BJ (cell line): Measurements from ENCODE around the gene STT3A. TPM values are rescaled to one million over a fixed set of nuclear protein-coding genes. Genes with fewer than 3 reads are reported as not detected.

Experiments
- CTCF ChIA-PET: fragments of 350-600 bp; formaldehyde crosslinking; extraction: SDS; loops from one replicate; lab custom pipeline; 2021; ENCODE audit warnings: antibody characterized with exemption, inconsistent platforms; lab: Yijun Ruan, JAX
- POLR2A ChIA-PET: fragments of 300-600 bp; sonication (Branson Sonifier 250); formaldehyde crosslinking; extraction: SDS; loops from one replicate; lab custom pipeline; 2021; ENCODE audit warnings: antibody characterized with exemption; lab: Charles Lee
- DNase-seq: peaks from one replicate; pipeline ENCODE4 v3.0.0-alpha.2; 2011; ENCODE audit warnings: low read depth
- H3K27me3 ChIP-seq: 2 replicates; pipeline ENCODE4 v1.6.0; 2011; ENCODE audit warnings: low read length; ENCODE audit not compliant: control insufficient read depth, insufficient read depth
- H3K36me3 ChIP-seq: 2 replicates; pipeline ENCODE4 v1.5.1; 2011; ENCODE audit warnings: low read length; ENCODE audit not compliant: control insufficient read depth, insufficient read depth
- H3K4me3 ChIP-seq: 2 replicates; pipeline ENCODE4 v1.5.1; 2011; ENCODE audit warnings: low read depth, mild to moderate bottlenecking, control low read depth, low read length
- polyA plus RNA-seq: library from polyadenylated mRNA; depleted of rRNA; stranded (reverse); fragments of >200 nt; gene quantifications from 2 replicates; pipeline ENCODE4 v1.2.3, GENCODE V29; 2011
- TF ChIP-seq, protein P1 (sequence below): IDR thresholded peaks from 2 replicates; pipeline ENCODE4 v1.5.1; 2011; ENCODE audit warnings: low read depth, mild to moderate bottlenecking, control low read depth, inconsistent platforms, low read length, moderate library complexity; ENCODE audit not compliant: insufficient read depth

STT3A gene
- polyA plus RNA-seq, 1 experiment: 363 TPM

DNA sequence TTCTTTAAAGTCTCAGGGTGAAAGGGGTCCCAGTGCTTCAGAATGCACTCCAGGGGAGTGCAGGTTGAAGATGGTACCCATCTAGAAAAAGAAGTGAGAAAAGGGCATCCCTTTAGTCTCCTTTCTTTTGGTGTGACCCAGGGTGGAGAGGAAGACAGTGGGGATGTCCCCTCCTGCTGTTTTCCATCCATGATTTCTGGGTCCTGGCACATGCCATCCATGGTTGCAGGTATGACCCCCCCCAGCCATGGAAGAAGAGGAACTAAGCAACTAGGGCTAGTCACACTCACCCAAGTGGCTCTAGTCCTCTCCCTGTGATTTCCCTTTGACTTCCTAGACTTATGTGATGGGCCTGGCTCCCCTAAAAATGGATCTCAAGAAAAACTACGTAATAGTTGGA, 39.3 kb upstream of the STT3A start:
- CTCF ChIA-PET: interaction anchor here (1.6 kb wide), 1 partner anchor 9 kb away, joined by 3 read pairs; no protein-coding TSS in a partner anchor
- H3K4me3 ChIP-seq: no peak overlapping the region
- TF ChIP-seq, protein P1, sequence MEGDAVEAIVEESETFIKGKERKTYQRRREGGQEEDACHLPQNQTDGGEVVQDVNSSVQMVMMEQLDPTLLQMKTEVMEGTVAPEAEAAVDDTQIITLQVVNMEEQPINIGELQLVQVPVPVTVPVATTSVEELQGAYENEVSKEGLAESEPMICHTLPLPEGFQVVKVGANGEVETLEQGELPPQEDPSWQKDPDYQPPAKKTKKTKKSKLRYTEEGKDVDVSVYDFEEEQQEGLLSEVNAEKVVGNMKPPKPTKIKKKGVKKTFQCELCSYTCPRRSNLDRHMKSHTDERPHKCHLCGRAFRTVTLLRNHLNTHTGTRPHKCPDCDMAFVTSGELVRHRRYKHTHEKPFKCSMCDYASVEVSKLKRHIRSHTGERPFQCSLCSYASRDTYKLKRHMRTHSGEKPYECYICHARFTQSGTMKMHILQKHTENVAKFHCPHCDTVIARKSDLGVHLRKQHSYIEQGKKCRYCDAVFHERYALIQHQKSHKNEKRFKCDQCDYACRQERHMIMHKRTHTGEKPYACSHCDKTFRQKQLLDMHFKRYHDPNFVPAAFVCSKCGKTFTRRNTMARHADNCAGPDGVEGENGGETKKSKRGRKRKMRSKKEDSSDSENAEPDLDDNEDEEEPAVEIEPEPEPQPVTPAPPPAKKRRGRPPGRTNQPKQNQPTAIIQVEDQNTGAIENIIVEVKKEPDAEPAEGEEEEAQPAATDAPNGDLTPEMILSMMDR: no peak
- DNase-seq: no peak
- no peaks in the 10 kb centered on the region for H3K27me3 ChIP-seq
- POLR2A ChIA-PET: no interaction called here
- H3K36me3 ChIP-seq: no peaks in the 10 kb centered on the region

DNA sequence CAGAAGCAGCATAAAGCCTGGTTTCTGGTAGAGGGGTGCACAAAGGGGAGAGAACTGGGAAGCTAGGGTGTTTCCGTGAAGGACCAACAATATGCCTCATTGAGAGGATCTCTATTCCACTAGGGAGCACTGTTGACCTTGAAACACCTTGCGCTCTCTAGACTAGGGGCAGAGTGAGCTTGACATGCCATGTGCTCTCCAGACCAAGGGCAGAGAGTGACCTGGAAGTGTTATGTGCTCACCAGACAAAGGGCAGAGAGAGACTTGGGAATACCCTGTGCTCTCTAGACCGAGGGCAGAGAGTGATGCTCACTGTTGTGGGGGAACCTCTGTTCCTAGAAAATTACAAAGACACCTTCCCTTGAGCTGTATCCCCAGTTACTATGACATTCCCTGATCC, 38.6 kb upstream of the STT3A start:
- TF ChIP-seq, protein P1: no peak
- Histone ChIP-seq H3K36me3 (no peaks in the 10 kb centered on the region), H3K27me3 (no peaks in the 10 kb centered on the region), H3K4me3 (no peak overlapping the region)
- ChIA-PET CTCF (no interaction called here), POLR2A (interaction anchor here (0.6 kb wide), 1 partner anchor 13 kb away, joined by 3 read pairs; no protein-coding TSS in a partner anchor)
- no peak for DNase-seq

DNA sequence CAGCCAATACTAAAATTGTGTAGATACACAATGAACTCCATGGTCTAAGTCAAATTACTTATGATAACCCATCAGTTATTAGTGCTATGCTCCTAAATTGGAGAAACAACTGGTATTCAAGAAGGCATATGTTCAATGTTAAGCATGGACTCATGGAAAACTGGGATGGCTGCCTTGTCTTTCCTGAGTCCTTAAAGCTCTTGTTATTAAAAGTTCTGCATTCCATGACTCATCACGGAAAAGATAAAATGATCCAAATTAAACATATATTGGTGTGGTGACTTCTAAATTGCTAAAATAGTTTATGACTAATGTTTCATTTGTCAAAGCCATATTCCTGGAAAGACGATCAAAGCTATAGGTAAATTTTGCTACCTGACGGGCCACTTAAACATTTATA, 32.8 kb upstream of the STT3A start:
- Histone ChIP-seq H3K27me3 (0 out of 2 replicates have a peak, but pooled peaks cover 1% of the 10 kb centered on the region), H3K4me3 (no peak overlapping the region), H3K36me3 (no peaks in the 10 kb centered on the region)
- no peak for DNase-seq
- CTCF ChIA-PET: no interaction called here
- TF ChIP-seq, protein P1: no peak
- POLR2A ChIA-PET: no interaction called here

DNA sequence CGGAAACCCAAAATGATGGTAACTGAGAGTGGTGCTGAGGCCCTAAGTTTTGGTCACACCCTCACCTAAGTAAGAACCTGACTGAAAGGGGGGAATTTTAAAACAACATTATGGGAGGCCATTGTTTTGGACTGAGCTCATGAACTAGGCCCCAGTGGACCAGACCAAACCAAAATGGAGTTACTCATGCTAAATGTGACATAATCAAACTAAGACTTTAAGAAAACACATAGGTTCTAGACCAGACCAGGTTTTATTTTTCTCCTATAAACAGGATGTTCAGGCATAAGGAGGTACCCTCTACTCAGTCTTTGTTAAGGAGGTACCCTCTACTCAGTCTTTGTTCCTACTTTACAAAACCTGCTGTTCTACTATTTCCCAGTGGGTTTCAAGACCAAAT, 30.7 kb upstream of the STT3A start:
- Histone ChIP-seq H3K4me3 (no peak overlapping the region), H3K27me3 (0 out of 2 replicates have a peak, but pooled peaks cover 1% of the 10 kb centered on the region), H3K36me3 (no peaks in the 10 kb centered on the region)
- TF ChIP-seq, protein P1: no peak
- ChIA-PET CTCF (interaction anchor here (1.2 kb wide), 1 partner anchor 9 kb away, joined by 3 read pairs; no protein-coding TSS in a partner anchor), POLR2A (no interaction called here)
- DNase-seq: no peak

DNA sequence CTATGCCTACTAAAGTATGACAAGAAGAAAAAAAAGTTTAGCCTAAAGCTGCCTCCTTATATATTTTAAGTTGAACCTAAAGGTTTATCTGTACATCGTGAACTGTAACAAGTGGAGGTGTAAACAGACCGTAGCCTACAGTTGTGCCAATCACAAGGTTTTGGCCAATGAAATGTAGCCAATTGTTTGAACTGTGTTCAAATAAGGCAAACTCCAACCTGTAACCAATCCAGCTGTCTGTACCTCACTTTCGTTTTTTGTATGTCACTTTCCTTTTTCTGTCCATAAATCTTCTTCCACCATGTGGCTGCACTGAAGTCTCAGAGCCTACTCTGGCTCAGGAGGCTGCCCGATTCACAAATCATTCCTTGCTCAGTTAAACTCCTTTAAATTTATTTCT, 30.2 kb upstream of the STT3A start:
- TF ChIP-seq, protein P1: no peak
- Histone ChIP-seq H3K4me3 (no peak overlapping the region), H3K36me3 (no peaks in the 10 kb centered on the region), H3K27me3 (0 out of 2 replicates have a peak, but pooled peaks cover 1% of the 10 kb centered on the region)
- DNase-seq: no peak
- POLR2A ChIA-PET: no interaction called here
- CTCF ChIA-PET: interaction anchor here (1.2 kb wide), 1 partner anchor 10 kb away, joined by 3 read pairs; no protein-coding TSS in a partner anchor
